Bronchial epithelial cell (primary cell): ENCODE data around the gene SPATA21. TPM values are rescaled to one million over a fixed set of nuclear protein-coding genes. Genes with fewer than 3 reads are reported as not detected.
"Not testable (repeated sequence)": the region's sequence is repeated elsewhere in the genome, so short reads cannot be mapped to it uniquely, and the experiment has no call there.

Experiments used
- DNase-seq: peaks from one replicate; pipeline ENCODE4 v3.0.0-alpha.2; 2010; ENCODE audit warnings: low read depth
- FAIRE-seq: peaks from 2 replicates; lab custom pipeline; 2011; peaks lifted over from hg19 to GRCh38; lab: Jason Lieb, UNC
- H3K27me3 ChIP-seq: 2 replicates; pipeline ENCODE4 v1.5.1; 2011; ENCODE audit warnings: low read length; ENCODE audit not compliant: control insufficient read depth, insufficient read depth
- H3K36me3 ChIP-seq: 2 replicates; pipeline ENCODE4 v1.5.1; 2011; ENCODE audit warnings: low read length; ENCODE audit not compliant: control insufficient read depth, insufficient read depth
- H3K4me3 ChIP-seq: 2 replicates; pipeline ENCODE4 v1.5.1; 2011; ENCODE audit warnings: mild to moderate bottlenecking, low read depth, low read length, control low read depth
- total RNA-seq: library from RNA; depleted of rRNA; stranded (reverse); fragments of >200 nt; gene quantifications from 2 replicates; pipeline ENCODE4 v1.2.1, GENCODE V29; 2014
- TF ChIP-seq, protein P1 (sequence below): IDR thresholded peaks from 2 replicates; pipeline ENCODE4 v1.5.1; 2011; ENCODE audit warnings: mild to moderate bottlenecking, moderate library complexity, low read length, control low read depth, inconsistent platforms; ENCODE audit not compliant: insufficient read depth, severe bottlenecking

Gene SPATA21
- total RNA-seq, 1 donor from 2014 or later: not detected

DNA sequence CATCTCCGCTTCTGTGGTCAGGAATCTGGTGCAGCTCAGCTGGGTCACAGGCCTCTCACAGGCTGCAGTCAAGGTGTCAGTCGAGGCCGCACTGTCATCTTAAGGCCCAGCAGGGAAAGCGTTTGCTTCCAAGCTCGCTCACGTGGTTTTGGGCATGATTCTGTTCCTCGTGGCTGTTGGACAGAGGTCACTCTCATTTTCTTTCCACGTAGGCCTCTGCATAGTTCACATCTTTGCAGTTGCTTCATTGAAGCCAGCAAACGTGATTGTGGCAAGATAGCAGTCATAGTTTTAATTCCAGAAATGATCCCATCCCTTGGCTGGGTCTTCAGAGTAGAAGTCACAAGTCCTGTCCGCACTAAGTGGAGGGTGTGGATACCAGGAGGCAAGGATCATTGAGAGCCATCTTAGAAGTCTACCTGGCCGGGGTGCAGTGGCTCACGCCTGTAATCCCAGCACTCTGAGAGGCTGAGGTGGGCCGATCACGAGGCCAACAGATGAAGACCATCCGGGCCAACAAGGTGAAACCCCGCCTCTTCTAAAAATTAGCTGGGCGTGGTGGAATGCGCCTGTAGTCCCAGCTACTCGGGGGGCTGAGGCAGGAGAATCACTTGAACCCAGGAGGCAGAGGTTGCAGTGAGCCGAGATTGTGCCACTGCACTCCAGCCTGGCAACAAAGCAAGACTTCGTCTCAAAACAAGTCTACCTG is 27.8 kb upstream of the SPATA21 start:
- FAIRE-seq (no peak), DNase-seq (no peak)
- TF ChIP-seq, protein P1, sequence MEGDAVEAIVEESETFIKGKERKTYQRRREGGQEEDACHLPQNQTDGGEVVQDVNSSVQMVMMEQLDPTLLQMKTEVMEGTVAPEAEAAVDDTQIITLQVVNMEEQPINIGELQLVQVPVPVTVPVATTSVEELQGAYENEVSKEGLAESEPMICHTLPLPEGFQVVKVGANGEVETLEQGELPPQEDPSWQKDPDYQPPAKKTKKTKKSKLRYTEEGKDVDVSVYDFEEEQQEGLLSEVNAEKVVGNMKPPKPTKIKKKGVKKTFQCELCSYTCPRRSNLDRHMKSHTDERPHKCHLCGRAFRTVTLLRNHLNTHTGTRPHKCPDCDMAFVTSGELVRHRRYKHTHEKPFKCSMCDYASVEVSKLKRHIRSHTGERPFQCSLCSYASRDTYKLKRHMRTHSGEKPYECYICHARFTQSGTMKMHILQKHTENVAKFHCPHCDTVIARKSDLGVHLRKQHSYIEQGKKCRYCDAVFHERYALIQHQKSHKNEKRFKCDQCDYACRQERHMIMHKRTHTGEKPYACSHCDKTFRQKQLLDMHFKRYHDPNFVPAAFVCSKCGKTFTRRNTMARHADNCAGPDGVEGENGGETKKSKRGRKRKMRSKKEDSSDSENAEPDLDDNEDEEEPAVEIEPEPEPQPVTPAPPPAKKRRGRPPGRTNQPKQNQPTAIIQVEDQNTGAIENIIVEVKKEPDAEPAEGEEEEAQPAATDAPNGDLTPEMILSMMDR: no peak
- Histone ChIP-seq H3K36me3 (no peaks in the 10 kb centered on the region), H3K4me3 (no peak overlapping the region), H3K27me3 (no peaks in the 10 kb centered on the region)

DNA sequence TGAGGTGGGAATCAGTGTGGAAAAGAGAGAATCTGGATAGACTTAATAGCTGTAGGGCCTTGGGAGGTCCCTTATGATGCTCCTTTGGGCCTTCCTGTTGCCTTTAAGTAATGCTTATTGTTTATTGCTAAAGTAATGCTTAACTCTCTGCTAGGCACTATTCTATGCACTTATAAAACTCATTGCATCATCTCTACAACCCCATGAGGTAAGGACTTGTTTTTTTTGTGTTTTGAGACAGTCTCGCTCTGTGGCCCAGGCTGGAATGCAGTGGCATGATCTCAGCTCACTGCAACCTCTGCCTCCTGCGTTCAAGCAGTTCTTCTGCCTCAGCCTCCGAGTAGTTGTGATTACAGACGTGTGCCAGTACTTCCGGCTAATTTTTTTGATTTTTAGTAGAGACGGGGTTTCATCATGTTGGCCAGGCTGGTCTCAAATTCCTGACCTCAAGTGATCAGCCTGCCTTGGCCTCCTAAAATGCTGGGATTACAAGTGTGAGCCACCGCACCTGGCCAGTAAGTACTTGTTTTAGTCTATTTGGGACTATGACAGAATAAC is 25.6 kb upstream of the SPATA21 start:
- DNase-seq (no peak), FAIRE-seq (no peak)
- TF ChIP-seq, protein P1: no peak
- H3K4me3 ChIP-seq: no peak overlapping the region
- H3K27me3 ChIP-seq: no peaks in the 10 kb centered on the region
- peaks cover 9% of the 10 kb centered on the region for H3K36me3 ChIP-seq

DNA sequence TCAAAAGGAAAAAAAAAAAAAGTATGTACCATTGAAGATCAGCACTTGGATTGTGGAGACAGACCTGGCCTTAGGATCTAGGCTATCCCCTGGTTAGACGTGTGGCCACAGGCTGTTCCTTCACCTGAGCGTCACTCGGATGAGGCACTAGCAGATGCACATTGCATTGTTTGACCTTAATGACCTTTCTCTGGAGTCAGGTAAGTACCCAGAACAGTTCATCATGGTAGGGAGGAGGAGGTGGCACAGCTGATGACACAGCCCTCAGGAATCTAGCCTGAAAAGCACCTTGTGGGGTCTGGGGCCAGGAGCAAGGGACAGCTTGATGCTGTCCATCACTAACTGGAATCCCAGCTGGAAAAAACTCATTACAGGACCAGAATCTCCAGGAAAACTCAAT is 24.5 kb upstream of the SPATA21 start:
- peaks cover 11% of the 10 kb centered on the region for H3K36me3 ChIP-seq
- no peak overlapping the region for H3K4me3 ChIP-seq
- TF ChIP-seq, protein P1: no peak
- DNase-seq (no peak), FAIRE-seq (peak; percentile 90)
- H3K27me3 ChIP-seq: no peaks in the 10 kb centered on the region

DNA sequence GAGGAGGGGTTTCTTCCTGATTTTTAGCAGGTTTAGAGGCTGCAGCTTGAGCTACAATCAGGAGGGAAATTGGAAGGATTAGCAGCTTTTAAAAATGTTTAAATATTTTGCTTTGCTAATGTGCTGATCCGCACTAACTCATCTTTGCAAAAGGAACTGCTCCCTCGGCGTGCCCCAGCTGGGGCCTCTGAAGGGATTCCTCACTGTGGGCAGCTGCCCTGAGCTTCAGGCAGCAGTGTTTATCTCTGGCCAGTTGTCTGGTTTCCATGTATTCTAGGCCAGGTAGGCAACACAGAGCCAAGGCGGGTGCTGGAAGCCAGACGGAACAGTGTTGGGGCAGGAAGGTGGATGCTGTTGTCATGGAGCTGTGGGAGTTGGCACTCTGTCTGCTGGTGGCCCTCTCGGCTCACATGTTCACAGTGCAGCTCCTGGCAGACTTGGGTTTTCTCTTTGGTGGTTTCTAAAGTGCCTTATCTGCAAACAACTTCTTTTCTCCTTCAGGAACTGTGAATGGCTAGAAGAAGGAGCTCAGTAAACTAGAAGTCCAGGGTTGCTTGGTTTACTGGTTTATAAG is 22.2 kb upstream of the SPATA21 start:
- H3K4me3 ChIP-seq: no peak overlapping the region
- DNase-seq (no peak), FAIRE-seq (no peak)
- TF ChIP-seq, protein P1: no peak
- peaks cover 17% of the 10 kb centered on the region for H3K36me3 ChIP-seq
- H3K27me3 ChIP-seq: no peaks in the 10 kb centered on the region

DNA sequence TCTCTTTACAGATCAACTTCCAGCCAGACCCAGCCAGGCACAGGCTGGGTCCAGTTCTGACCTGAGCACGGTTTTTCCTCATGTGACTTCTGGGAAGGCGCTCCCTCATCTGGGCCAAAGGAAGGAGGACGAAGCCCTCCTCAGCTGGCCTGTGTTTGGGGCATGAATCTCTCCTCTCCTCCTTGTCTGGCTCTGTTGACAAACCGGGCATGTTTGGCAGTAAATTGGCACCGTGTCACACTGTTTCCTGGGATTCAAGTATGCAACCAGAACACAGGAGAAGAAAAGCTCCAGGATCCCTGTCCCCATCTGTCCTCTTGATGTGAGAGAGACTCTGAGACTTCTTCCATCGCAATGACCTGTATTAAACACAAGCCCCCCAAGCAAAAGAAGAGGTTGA is 21.6 kb upstream of the SPATA21 start:
- TF ChIP-seq, protein P1: no peak
- H3K36me3 ChIP-seq: peaks cover 17% of the 10 kb centered on the region
- DNase-seq (no peak), FAIRE-seq (no peak)
- H3K27me3 ChIP-seq: no peaks in the 10 kb centered on the region
- no peak overlapping the region for H3K4me3 ChIP-seq

DNA sequence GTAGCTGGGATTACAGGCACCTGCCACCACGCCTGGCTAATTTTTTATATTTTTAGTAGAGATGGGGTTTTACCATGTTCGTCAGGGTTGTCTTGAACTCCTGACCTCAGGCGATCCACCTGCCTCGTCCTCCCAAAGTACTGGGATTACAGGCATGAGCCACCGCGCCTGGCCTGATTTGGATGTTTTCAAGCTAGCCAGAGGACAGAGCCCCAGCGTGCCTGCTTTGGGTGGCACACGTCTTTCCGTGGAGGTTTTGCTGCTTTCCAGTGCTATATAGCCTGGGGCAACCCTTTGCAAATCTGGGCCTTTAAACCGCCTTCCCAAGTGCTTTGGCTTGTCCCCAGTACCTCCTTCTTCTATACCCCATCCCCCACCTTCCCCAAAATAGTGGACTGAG is 18.9 kb upstream of the SPATA21 start:
- peaks cover 25% of the 10 kb centered on the region for H3K36me3 ChIP-seq
- DNase-seq, H3K4me3 ChIP-seq, FAIRE-seq, H3K27me3 ChIP-seq: not testable (repeated sequence)

DNA sequence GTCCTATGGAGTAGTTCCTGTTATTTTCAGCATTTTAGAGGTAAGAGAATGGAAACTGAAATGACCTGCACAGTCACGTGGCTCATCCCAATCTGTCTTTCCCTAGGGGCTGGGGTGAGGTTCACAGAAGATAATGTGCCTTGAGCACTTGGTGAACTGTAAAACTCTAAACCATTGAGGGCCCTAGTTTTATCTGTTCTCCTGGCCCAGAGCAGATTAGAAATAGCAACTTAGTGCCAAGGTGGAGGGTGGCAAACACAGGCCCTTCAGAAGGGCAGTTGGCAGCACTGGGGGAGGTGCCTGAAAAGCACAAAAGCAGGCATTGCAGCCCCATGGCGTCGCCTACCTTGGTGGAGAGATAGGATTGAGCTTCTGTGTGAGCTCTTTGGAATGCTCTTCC is 17.7 kb upstream of the SPATA21 start:
- FAIRE-seq, DNase-seq, H3K4me3 ChIP-seq, H3K27me3 ChIP-seq: not testable (repeated sequence)
- H3K36me3 ChIP-seq: peaks cover 26% of the 10 kb centered on the region
